Lower lobe of right lung (tissue), 2 donors: ENCODE measurements around the gene EPHA2. TPM values are rescaled to one million over a fixed set of nuclear protein-coding genes. Genes with fewer than 3 reads are reported as not detected.
A peak's percentile ranks its signal among the peaks of the same experiment; 100 is the strongest.

ENCODE experiments used
- ATAC-seq, 2 donors: fragments of 200-7000 bp; cut with Tn5 transposase; one replicate each; pipeline ENCODE4 v1.9.1; 2020 to 2022; ENCODE audit warnings: mild to moderate bottlenecking in 2 of 2, moderate library complexity in 2 of 2
- DNase-seq: peaks from one replicate; pipeline ENCODE4 v3.0.0-alpha.2; 2020
- H3K27ac ChIP-seq: fragments of 200-600 bp; one replicate; pipeline ENCODE4 v1.8.0; 2022
- H3K27me3 ChIP-seq: fragments of 200-600 bp; one replicate; pipeline ENCODE4 v1.8.0; 2022; ENCODE audit warnings: low read depth
- H3K36me3 ChIP-seq: fragments of 200-600 bp; one replicate; pipeline ENCODE4 v1.8.0; 2022; ENCODE audit warnings: mild to moderate bottlenecking
- H3K4me1 ChIP-seq: fragments of 200-600 bp; one replicate; pipeline ENCODE4 v1.8.0; 2022
- H3K4me3 ChIP-seq: fragments of 200-600 bp; one replicate; pipeline ENCODE4 v1.8.0; 2022; ENCODE audit warnings: mild to moderate bottlenecking
- H3K9me3 ChIP-seq: fragments of 200-600 bp; one replicate; pipeline ENCODE4 v1.8.0; 2022
- CTCF ChIP-seq: fragments of 200-600 bp; IDR thresholded peaks from one replicate; pipeline ENCODE4 v1.8.0; 2022; ENCODE audit warnings: antibody characterized with exemption, mild to moderate bottlenecking
- intact Hi-C: fragments of 100-400 bp; cut with DNase I; formaldehyde crosslinking; loops from one replicate; pipeline ENCODE4 v1.11.0; 2022
- total RNA-seq: library from RNA; stranded (reverse); fragmentation: NEBNext Ultra II Directional; extraction: Animal tissue kit (Norgen Biotek cat#: 25700); gene quantifications from one replicate; pipeline ENCODE4 v1.2.1, GENCODE V29; 2021
- donor health status: DM: no; HTN: yes; CAD: no; lungs with severe emphysema.

EPHA2 gene
- total RNA-seq, 1 donor from 2014 or later = 20.4 TPM

- intact Hi-C loops = no loop called here
- Histone ChIP-seq H3K36me3 (no peaks in the 10 kb centered on the region), H3K9me3 (no peaks in the 10 kb centered on the region), H3K4me1 (peaks cover 34% of the 10 kb centered on the region), H3K27ac (no peak overlapping the region), H3K4me3 (no peak overlapping the region), H3K27me3 (no peaks in the 10 kb centered on the region)
- DNase-seq = no peak
- no peak for ATAC-seq
- no peak for TF ChIP-seq CTCF
Measured at GRCh38 chr1:16118706-16119105, 37.2 kb downstream of the EPHA2 start.

- no peak for TF ChIP-seq CTCF
- no peaks in the 10 kb centered on the region for H3K36me3 ChIP-seq
- no peaks in the 10 kb centered on the region for H3K27me3 ChIP-seq
Measured at GRCh38 chr1:16117936-16118335, 37.9 kb downstream of the EPHA2 start.

GRCh38 chr1:16117369-16117768, 38.5 kb downstream of the EPHA2 start:
- intact Hi-C loops = no loop called here
- H3K27me3 ChIP-seq = no peaks in the 10 kb centered on the region
- no peak for TF ChIP-seq CTCF
- ATAC-seq = no peak
- DNase-seq = no peak
- no peak overlapping the region for H3K27ac ChIP-seq
- peaks cover 20% of the 10 kb centered on the region for H3K4me1 ChIP-seq
- no peaks in the 10 kb centered on the region for H3K36me3 ChIP-seq
- no peaks in the 10 kb centered on the region for H3K9me3 ChIP-seq
- no peak overlapping the region for H3K4me3 ChIP-seq

More at GRCh38 chr1:16117936-16118335, 37.9 kb downstream of the EPHA2 start:
- H3K4me1 ChIP-seq = peaks cover 26% of the 10 kb centered on the region
- H3K27ac ChIP-seq = no peak overlapping the region
- DNase-seq (no peak), ATAC-seq (no peak)
- intact Hi-C loops = no loop called here
- no peaks in the 10 kb centered on the region for H3K9me3 ChIP-seq
- no peak overlapping the region for H3K4me3 ChIP-seq

- peak; percentile 12 for DNase-seq
- no peaks in the 10 kb centered on the region for H3K27me3 ChIP-seq
- H3K36me3 ChIP-seq = no peaks in the 10 kb centered on the region
- H3K27ac ChIP-seq = no peak overlapping the region
- H3K4me1 ChIP-seq = peaks cover 13% of the 10 kb centered on the region
- H3K9me3 ChIP-seq = no peaks in the 10 kb centered on the region
- TF ChIP-seq CTCF = no peak
- intact Hi-C loops = no loop called here
- no peak for ATAC-seq
- no peak overlapping the region for H3K4me3 ChIP-seq
Measured at GRCh38 chr1:16116625-16117024, 39.2 kb downstream of the EPHA2 start.

GRCh38 chr1:16116002-16116401, 39.9 kb downstream of the EPHA2 start:
- Histone ChIP-seq H3K4me3 (no peak overlapping the region), H3K27me3 (no peaks in the 10 kb centered on the region), H3K4me1 (peaks cover 8% of the 10 kb centered on the region), H3K9me3 (no peaks in the 10 kb centered on the region), H3K36me3 (no peaks in the 10 kb centered on the region), H3K27ac (no peak overlapping the region)
- intact Hi-C loops = no loop called here
- ATAC-seq (no peak), DNase-seq (peak; percentile 41)
- no peak for TF ChIP-seq CTCF
